ENCODE results near the gene GIGYF1. TPM values are rescaled to one million over a fixed set of nuclear protein-coding genes. Genes with fewer than 3 reads are reported as not detected.
"Not testable (repeated sequence)": the region's sequence is repeated elsewhere in the genome, so short reads cannot be mapped to it uniquely, and the experiment has no call there.

The GIGYF1 gene
- total RNA-seq, 2 donors from 2014 or later, result 70.3 to 71.5 TPM

DNA sequence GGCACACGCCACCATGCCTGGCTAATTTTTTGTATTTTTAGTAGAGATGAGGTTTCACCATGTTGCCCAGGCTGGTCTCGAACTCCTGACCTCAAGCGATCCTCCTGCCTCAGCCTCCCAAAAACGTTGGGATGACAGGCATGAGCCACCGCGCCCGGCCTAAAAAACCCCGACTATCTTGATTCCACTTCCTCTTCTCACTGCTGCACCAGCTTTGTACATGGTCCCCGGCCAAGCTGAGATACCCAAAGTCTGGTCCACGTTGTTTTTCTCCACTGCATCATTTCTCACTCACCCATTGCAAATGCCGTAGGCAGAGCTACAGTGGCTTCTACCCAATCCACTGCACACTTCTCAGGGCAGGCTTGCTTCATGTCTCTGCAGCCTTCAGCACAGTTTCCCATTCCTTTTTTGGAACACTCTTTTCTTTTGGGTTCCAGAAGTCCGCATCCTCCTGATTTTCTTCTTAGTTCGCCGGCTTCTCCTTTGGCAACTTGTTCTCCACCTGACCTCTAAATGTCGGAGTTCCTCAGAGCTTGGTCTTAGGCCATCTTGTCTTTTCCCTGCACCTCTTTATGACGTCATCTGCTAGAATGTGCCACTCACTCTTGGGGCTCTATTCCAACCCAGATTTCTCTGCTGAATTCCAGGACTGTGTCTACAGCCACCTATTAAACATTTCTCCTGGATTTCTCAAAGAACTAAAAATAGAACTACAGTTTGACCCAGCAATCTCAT is 26.6 kb downstream of the GIGYF1 start:
- DNase-seq (no peak), ATAC-seq (no peak)
- Mint-ChIP-seq H3K4me3 (no peak overlapping the region), H3K27me3 (no peaks in the 10 kb centered on the region), H3K36me3 (ENCODE audit: low read depth) (no peaks in the 10 kb centered on the region), H3K27ac (no peak overlapping the region), H3K4me1 (peaks cover 7% of the 10 kb centered on the region)
- H3K9me3 ChIP-seq (ENCODE audit: control insufficient read depth, low read length, poor library complexity, severe bottlenecking), result no peaks in the 10 kb centered on the region

- peaks cover 2% of the 10 kb centered on the region for H3K4me1 Mint-ChIP-seq
- no peak overlapping the region for H3K4me3 Mint-ChIP-seq
- H3K36me3 Mint-ChIP-seq (ENCODE audit: low read depth), result no peaks in the 10 kb centered on the region
- H3K9me3 ChIP-seq (ENCODE audit: control insufficient read depth, low read length, poor library complexity, severe bottlenecking), result no peaks in the 10 kb centered on the region
- DNase-seq, result no peak
- ATAC-seq, result no peak
- no peaks in the 10 kb centered on the region for H3K27me3 Mint-ChIP-seq
- H3K27ac Mint-ChIP-seq, result no peak overlapping the region
Observed at GRCh38 chr7:100665168-100665726, 28.8 kb downstream of the GIGYF1 start.

- H3K4me1 Mint-ChIP-seq; H3K27ac Mint-ChIP-seq; ATAC-seq; H3K4me3 Mint-ChIP-seq; H3K36me3 Mint-ChIP-seq (ENCODE audit: low read depth); H3K9me3 ChIP-seq (ENCODE audit: control insufficient read depth, low read length, poor library complexity, severe bottlenecking); DNase-seq: not testable (repeated sequence)
- peaks cover 17% of the 10 kb centered on the region for H3K27me3 Mint-ChIP-seq
Observed at GRCh38 chr7:100662194-100662776, 31.8 kb downstream of the GIGYF1 start.

DNA sequence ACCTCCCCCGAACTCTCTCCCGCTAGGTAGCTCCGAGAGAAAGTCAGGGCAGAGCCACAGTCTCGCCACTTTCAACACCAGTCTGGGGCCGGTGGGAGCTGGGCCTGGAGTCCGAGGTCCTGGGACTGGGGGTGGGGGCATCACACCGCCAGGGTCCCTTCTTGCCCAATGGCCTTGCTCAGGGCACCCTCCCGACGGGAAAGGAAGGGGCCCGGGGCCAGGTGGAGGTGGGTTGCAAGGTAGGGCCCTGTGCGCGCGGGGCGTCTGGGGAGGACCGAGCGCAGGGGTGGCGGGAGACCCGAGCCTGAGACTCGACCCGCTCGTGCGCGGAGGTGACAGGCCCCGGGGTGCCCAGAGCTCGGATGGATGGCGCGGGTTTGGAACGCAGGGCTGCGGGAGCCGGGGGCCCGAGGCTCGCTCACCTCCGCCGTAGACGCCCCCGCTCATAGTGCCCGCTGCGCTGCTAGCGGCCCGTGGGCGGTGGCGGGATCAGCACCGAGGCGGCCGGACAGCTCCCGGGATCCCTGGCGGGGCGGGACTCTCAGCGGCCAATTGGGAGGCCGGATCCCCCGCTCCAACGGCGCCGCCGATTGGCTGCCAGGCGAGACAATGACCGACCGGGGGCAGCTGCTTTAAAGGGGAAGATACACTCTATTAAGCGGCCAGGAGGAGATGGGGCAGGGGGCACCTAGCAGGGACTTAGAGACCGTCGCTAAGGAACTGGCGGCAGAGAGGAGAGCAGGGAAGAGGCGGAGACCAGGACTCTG is 38.0 kb downstream of the GIGYF1 start, which contains the start of gene ACTL6B:
TSS of gene ACTL6B (minus strand) at position 541 of the 767 bp plus-strand sequence. CDS start at position 447, 94 bp downstream.
- no peak within 1 kb of the TSS for H3K4me3 Mint-ChIP-seq
- no peak within 1 kb of the TSS for H3K27ac Mint-ChIP-seq
- H3K9me3 ChIP-seq (ENCODE audit: control insufficient read depth, low read length, poor library complexity, severe bottlenecking), result no peaks in the 10 kb centered on the region
- H3K4me1 Mint-ChIP-seq, result peaks cover 5% of the 10 kb centered on the region
- ATAC-seq (peak; percentile 80), DNase-seq (peak; percentile 37 to 54 (median 42))
- peaks cover 42% of the 10 kb centered on the region for H3K27me3 Mint-ChIP-seq
- peaks cover 5% of the 10 kb centered on the region for H3K36me3 Mint-ChIP-seq (ENCODE audit: low read depth)

GRCh38 chr7:100654908-100655831 is 38.9 kb downstream of the GIGYF1 start:
- ATAC-seq (no peak), DNase-seq (no peak)
- Mint-ChIP-seq H3K27ac (no peak overlapping the region), H3K27me3 (peaks cover 48% of the 10 kb centered on the region), H3K36me3 (ENCODE audit: low read depth) (peaks cover 8% of the 10 kb centered on the region), H3K4me3 (no peak overlapping the region), H3K4me1 (peaks cover 7% of the 10 kb centered on the region)
- H3K9me3 ChIP-seq (ENCODE audit: control insufficient read depth, low read length, poor library complexity, severe bottlenecking), result no peaks in the 10 kb centered on the region

DNA sequence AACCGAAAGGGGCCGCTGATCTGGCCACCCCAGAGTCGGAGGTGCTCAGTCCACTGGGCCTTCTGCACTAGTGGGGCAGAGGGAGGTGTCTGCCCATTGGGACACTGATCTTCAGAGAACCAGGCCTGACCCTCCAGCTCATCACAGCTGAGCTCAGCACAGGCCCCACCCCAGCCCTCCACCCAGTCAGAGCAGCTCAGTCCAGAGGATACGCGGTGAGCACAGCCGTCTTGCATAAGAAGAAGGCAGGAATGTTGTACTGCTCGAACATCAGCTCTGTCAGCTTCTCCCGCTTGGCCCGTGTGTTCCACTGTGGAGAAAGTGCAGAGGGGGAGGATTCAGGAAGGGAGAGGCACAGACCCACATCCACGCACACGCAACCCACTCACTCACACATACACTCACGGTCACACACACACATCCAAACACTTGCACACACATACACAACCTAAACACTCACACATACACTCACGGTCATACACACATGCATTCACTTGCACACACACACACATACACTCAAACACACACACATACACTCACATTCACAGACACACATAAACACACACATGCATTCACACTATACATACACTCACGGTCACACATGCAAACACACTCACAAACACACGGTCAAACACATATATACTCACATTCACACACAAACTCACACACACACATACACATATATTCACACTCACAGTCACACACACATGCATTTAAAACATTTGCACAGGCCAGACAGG is 44.1 kb downstream of the GIGYF1 start:
- H3K4me1 Mint-ChIP-seq, result peaks cover 12% of the 10 kb centered on the region
- no peak for ATAC-seq
- H3K36me3 Mint-ChIP-seq (ENCODE audit: low read depth), result peaks cover 10% of the 10 kb centered on the region
- H3K27ac Mint-ChIP-seq, result no peak overlapping the region
- no peak for DNase-seq
- peaks cover 45% of the 10 kb centered on the region for H3K27me3 Mint-ChIP-seq
- H3K9me3 ChIP-seq (ENCODE audit: control insufficient read depth, low read length, poor library complexity, severe bottlenecking), result no peaks in the 10 kb centered on the region
- H3K4me3 Mint-ChIP-seq, result no peak overlapping the region

DNA sequence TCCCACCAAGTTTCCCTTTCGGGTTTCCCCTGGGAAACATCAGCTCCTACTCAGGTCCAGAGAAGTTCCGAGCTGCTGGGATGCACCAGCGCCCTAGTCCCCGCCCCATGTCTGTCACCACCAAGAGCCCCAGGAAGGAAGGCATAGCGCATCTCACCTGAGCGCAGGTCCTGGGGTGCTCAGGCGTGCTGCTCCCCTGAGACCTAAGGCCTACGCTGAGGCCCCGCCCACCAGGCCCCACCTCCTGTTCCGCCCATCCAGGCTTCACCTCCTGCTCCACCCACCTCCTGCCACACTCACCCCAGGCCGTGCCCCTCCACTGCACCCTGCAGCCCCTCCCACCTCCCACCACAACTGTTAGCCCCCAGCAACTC is 51.5 kb downstream of the GIGYF1 start:
- Mint-ChIP-seq H3K4me3 (no peak overlapping the region), H3K36me3 (ENCODE audit: low read depth) (no peaks in the 10 kb centered on the region), H3K27ac (no peak overlapping the region), H3K27me3 (peaks cover 3% of the 10 kb centered on the region), H3K4me1 (peaks cover 7% of the 10 kb centered on the region)
- H3K9me3 ChIP-seq (ENCODE audit: control insufficient read depth, low read length, poor library complexity, severe bottlenecking), result no peaks in the 10 kb centered on the region
- ATAC-seq, result peak; percentile 69
- DNase-seq, result no peak

GRCh38 chr7:100641860-100642533 is 52.1 kb downstream of the GIGYF1 start:
- Mint-ChIP-seq H3K4me3 (no peak overlapping the region), H3K36me3 (ENCODE audit: low read depth) (no peaks in the 10 kb centered on the region), H3K27ac (no peak overlapping the region), H3K4me1 (peaks cover 7% of the 10 kb centered on the region), H3K27me3 (no peaks in the 10 kb centered on the region)
- H3K9me3 ChIP-seq (ENCODE audit: control insufficient read depth, low read length, poor library complexity, severe bottlenecking), result no peaks in the 10 kb centered on the region
- ATAC-seq (no peak), DNase-seq (no peak)

DNA sequence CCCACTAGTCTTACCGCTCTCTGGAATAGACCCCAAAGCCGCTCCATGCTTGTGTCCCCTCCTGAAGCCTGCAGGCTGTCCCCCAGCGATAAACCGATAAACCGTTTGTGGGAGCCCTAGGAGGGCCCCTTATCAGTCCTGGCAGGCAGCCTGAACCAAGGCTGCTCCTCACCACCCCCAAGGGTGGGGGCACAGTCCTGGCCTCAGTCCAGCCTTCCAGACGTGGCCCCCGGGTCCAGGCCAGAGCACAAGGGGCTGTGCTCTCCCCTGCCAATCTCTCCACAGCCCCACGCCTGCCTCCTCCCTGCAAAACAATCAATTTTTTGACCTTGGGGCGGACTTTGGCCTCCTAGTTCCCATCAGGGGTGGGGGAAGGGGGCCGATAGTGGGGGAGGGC is 52.6 kb downstream of the GIGYF1 start, which contains the start of gene TFR2:
TSS of gene TFR2 (minus strand) at position 90 of the 397 bp plus-strand sequence. CDS start at position 47, 43 bp downstream.
- H3K27me3 Mint-ChIP-seq, result no peaks in the 10 kb centered on the region
- no peaks in the 10 kb centered on the region for H3K36me3 Mint-ChIP-seq (ENCODE audit: low read depth)
- H3K4me1 Mint-ChIP-seq, result peaks cover 7% of the 10 kb centered on the region
- DNase-seq (no peak), ATAC-seq (no peak)
- no peak within 1 kb of the TSS for H3K27ac Mint-ChIP-seq
- H3K9me3 ChIP-seq (ENCODE audit: control insufficient read depth, low read length, poor library complexity, severe bottlenecking), result no peaks in the 10 kb centered on the region
- no peak within 1 kb of the TSS for H3K4me3 Mint-ChIP-seq

DNA sequence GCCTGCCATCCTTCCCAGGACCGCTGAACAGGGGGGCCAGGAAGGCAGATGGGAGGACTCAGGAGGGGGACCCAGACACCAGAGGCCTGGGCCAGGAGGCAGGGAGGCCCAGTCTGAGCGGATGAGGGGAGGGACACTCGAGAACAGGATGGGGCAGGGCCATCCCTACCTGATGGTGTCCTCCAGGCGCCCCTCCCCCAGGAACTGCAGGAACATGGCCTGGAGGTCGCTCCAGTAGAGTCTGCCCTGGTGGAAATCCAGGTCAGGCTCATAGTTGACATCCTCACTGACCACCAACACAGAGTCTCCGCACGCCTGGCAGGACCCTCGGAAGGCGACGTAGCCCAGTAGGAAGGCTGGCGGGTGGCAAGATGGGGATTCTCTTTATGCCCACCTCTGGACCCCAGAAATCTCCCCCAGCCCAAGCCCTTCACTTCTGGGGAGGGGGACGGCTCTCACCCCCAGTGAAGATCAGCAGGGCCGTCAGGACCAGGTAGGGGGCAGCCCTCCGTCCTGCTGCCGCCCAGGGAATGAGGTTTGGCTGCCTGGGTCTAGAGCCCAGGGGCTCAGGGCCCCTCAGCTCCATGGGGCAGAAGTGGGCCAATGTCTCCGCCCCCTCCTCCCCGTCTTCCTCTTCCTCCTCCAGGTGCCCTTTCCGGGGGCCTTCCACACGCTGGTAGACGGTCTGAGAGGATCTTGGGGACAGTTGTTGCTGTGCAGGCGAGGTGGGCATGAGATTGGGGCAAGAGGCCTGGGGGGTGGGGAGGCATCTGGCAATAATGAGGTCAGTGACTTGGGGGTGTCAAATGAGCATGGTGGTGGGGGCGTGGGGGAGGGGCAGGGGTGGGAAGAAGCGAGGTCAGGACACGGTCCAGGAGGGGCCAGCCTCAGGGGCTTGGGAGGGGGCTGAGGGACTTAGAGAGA is 53.3 kb downstream of the GIGYF1 start:
- no peaks in the 10 kb centered on the region for H3K9me3 ChIP-seq (ENCODE audit: control insufficient read depth, low read length, poor library complexity, severe bottlenecking)

More for the DNA sequence above, 53.3 kb downstream of the GIGYF1 start:
- Mint-ChIP-seq H3K36me3 (ENCODE audit: low read depth) (no peaks in the 10 kb centered on the region), H3K27me3 (no peaks in the 10 kb centered on the region), H3K4me1 (peaks cover 7% of the 10 kb centered on the region), H3K27ac (no peak overlapping the region), H3K4me3 (no peak overlapping the region)
- ATAC-seq (no peak), DNase-seq (no peak)

All from T-helper 17 cell (primary cell).